GM13976 (cell line): ENCODE data around the gene FAM83G.

ENCODE experiments used
- DNase-seq: peaks from one replicate; pipeline ENCODE4 v3.0.0; 2012; ENCODE audit warnings: low spot score
- CTCF ChIP-seq: IDR thresholded peaks from 2 replicates; pipeline ENCODE4 v1.5.1; 2012; ENCODE audit warnings: borderline replicate concordance, mild to moderate bottlenecking; ENCODE audit not compliant: insufficient read depth; ENCODE audit errors: extremely low read depth, missing control alignments, control extremely low read depth
- in situ Hi-C: fragments of 300-500 bp; cut with MboI; formaldehyde crosslinking; loops from one replicate; pipeline ENCODE4 v1.12.0; 2022; ENCODE audit warnings: low sequenced_read_pairs, mixed read lengths, inconsistent platforms; ENCODE audit not compliant: unreplicated experiment

Gene FAM83G

GRCh38 chr17:19000531-19001325 lies 3.8 kb downstream of the FAM83G start:
- in situ Hi-C loops = no loop called here
- DNase-seq = no peak
- TF ChIP-seq CTCF = no peak

- no peak for TF ChIP-seq CTCF
- in situ Hi-C loops = no loop called here
- no peak for DNase-seq
These were observed 4.7 kb downstream of the FAM83G start for GRCh38 chr17:18999911-19000310.

- in situ Hi-C loops = no loop called here
- TF ChIP-seq CTCF = no peak
- DNase-seq = no peak
These were observed 5.2 kb downstream of the FAM83G start for GRCh38 chr17:18999394-18999793.

GRCh38 chr17:18997650-18998196 lies 6.8 kb downstream of the FAM83G start:
- TF ChIP-seq CTCF = no peak
- DNase-seq = no peak
- in situ Hi-C loops = no loop called here

GRCh38 chr17:18996458-18996857 lies 8.1 kb downstream of the FAM83G start:
- in situ Hi-C loops = no loop called here
- no peak for DNase-seq

GRCh38 chr17:18995220-18995619 lies 9.3 kb downstream of the FAM83G start:
- DNase-seq = no peak
- no peak for TF ChIP-seq CTCF
- in situ Hi-C loops = no loop called here

More at GRCh38 chr17:18996458-18996857, 8.1 kb downstream of the FAM83G start:
- TF ChIP-seq CTCF = no peak
